ENCODE measurements around the gene SS18.

DNA sequence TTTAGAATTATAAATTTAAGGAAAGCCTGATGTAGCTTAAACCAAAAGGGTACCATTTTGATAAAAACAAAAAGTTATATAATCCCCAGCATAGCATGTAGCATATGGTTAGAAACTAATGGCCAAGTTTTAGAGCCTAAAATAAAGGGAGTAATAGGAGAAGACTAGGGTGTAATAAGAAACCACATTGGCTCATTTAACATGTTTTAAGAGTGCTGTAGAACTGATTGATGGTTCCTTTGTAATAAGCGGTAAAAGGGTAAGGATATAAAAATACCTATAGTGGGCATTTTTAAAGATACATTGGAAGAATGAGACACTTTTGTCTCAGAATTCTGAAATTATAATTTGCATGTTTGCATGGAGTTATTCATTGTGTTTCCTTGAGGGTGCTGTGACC lies 45.1 kb upstream of the SS18 start:
- TF ChIP-seq, protein P1, sequence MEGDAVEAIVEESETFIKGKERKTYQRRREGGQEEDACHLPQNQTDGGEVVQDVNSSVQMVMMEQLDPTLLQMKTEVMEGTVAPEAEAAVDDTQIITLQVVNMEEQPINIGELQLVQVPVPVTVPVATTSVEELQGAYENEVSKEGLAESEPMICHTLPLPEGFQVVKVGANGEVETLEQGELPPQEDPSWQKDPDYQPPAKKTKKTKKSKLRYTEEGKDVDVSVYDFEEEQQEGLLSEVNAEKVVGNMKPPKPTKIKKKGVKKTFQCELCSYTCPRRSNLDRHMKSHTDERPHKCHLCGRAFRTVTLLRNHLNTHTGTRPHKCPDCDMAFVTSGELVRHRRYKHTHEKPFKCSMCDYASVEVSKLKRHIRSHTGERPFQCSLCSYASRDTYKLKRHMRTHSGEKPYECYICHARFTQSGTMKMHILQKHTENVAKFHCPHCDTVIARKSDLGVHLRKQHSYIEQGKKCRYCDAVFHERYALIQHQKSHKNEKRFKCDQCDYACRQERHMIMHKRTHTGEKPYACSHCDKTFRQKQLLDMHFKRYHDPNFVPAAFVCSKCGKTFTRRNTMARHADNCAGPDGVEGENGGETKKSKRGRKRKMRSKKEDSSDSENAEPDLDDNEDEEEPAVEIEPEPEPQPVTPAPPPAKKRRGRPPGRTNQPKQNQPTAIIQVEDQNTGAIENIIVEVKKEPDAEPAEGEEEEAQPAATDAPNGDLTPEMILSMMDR (IDR thresholded peaks at IDR 0.05; ENCODE audit: low read length): no peak
- TF ChIP-seq EZH2 (IDR thresholded peaks at IDR 0.05; ENCODE audit: borderline replicate concordance, low read length): no peak
